NCI-H1436 treated with DMSO at 0.1 percent for 48 hours (cell line): ENCODE data around the gene ZRANB2.
A peak's percentile ranks its signal among the peaks of the same experiment; 100 is the strongest.

Experiments
- DNase-seq: peaks from one replicate; lab custom pipeline; 2025; lab: John Stamatoyannopoulos, UW

The ZRANB2 gene, protein sequence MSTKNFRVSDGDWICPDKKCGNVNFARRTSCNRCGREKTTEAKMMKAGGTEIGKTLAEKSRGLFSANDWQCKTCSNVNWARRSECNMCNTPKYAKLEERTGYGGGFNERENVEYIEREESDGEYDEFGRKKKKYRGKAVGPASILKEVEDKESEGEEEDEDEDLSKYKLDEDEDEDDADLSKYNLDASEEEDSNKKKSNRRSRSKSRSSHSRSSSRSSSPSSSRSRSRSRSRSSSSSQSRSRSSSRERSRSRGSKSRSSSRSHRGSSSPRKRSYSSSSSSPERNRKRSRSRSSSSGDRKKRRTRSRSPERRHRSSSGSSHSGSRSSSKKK

GRCh38 chr1:71080739-71081696 is at the start of gene ZRANB2:
ZRANB2 (minus strand) TSS chr1:71081035; CDS start chr1:71080995, 40 bp downstream.
- peak; percentile 94 for DNase-seq

GRCh38 chr1:71128060-71128459 is 47.2 kb upstream of the ZRANB2 start:
- DNase-seq, result no peak

DNA sequence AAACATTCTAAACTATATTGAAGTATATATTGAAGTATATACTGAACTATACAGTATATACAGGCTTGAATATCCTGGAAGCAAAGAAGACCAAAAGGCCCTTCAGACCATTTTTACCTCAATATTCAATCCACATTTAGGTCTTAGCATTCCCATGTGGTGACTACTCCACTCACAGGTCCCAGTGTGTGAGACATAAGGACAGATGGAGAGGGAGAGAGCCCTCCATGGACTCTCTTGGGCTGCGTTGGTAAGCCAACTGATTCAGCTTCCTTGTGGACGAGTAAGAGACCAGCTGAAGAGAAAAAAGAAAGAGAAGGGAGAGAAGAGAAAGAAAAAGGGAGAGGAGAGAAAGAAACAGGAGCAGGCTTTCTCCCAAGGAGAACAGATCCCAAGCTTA is 37.3 kb upstream of the ZRANB2 start:
- DNase-seq, result no peak

- no peak for DNase-seq
Observed at GRCh38 chr1:71116729-71117128, 35.9 kb upstream of the ZRANB2 start.

DNA sequence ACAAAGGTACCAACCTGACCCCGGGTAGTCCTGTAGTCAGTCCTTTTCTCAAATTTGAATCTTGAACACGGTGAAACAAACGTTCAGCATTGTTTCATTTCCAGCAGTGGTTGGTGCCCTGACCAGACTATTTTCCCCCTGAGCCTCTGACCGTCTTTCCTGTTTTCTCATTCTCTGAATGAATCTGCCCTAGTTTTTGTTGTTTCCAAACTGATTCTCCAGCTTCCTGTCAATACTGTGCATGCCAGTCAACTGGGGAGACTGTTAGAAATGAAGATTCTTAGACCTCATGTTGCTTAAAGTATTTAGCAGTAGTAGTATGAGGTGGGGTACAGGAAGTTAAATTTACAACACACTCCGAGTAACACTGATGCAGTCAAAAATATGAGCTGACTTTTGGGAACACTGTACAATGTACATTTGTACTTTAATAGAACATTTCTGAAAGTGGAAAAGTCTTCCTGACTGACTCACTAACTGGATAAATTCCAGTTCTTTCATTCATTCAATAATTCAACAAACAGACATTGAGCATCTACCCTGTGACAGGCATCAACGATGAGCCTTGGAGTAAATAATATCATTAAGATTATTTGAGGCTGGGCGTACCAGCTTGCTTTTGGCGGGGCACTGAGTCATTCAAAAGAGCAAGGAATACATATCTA is 26.0 kb upstream of the ZRANB2 start:
- DNase-seq, result no peak

DNA sequence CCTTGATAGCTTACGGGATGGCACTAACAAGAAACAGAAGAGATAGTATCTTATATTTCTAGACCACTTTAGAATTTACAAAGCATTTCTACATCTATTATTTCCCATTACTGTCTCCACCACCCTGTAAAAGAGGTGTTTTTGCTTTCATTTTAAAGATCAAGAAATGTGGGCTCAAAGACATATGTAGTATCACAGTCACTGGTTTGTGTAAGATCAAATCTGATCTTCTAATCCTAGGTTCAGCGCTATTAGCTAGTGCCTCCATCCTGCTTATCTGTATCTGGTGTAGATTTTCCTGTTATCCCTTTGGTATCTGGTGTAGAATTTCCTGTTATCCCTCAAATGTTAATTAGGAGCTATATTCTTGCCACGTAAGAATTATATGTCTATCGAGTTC is 23.6 kb upstream of the ZRANB2 start:
- no peak for DNase-seq

DNA sequence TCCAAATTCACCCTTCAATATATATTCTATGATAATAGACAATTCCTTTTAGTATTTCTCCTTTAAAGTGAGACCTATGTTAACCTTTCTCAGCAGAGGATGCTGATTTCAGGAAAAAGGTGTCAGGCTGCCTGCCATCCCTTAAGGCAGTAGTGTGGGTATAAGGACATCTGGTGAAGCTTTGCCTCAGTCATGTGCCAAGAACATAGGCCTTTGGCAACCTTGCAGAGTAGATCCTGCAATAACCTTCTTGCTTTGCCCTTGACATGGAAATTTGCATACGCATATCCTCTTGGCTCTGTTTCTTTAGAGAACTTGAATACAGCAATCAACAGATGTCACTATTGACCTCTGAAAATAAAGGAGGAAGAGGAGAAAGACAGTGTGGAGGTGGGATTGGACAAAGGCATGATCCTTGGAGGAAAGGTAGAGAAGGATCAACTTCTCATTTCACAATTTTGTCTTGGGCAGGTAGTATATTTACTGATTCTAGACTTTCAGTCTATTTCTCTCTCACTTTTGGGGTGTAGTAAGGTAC is 21.1 kb upstream of the ZRANB2 start:
- DNase-seq, result no peak

GRCh38 chr1:71097428-71097827 is 16.6 kb upstream of the ZRANB2 start:
- DNase-seq, result no peak

DNA sequence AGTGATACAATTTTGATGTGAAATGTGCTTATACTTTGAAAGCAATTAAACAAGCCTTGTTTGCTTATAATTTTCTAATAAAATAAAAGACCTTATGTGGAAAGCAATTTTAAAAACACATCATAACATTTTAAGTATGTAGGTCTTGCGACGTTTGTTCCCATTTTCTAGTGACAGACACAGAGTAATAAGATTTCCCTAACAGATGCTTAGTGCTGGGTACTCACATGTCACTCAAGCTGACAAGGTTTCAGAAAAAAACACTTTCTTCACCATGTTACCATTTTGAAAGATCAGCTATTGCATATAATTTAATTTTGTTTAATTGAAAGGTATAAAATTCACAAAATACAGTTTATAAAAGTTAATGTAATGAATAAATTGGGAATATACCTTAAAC is 14.1 kb upstream of the ZRANB2 start:
- no peak for DNase-seq

DNA sequence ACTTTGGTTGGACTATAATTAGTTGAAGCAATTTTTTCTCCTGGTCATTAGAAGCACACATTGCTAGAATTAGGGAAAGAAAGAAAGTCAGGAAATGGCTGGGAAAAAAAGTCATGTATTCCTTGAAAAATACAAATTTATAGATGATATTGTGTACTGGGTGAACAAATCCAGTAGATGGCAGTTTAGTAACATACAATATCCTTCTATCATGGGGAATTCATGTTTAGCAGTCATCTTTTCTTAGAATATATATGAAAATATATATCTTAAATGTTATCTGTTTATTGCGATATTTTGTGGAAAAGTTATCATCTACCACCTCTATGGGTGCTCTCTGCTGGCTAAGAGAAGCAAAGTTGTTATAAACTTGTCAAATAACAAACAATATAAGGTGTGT is 13.1 kb upstream of the ZRANB2 start:
- DNase-seq, result no peak

GRCh38 chr1:71089536-71090270 is 8.9 kb upstream of the ZRANB2 start:
- DNase-seq, result no peak

GRCh38 chr1:71088645-71089287 is 7.9 kb upstream of the ZRANB2 start:
- no peak for DNase-seq

DNA sequence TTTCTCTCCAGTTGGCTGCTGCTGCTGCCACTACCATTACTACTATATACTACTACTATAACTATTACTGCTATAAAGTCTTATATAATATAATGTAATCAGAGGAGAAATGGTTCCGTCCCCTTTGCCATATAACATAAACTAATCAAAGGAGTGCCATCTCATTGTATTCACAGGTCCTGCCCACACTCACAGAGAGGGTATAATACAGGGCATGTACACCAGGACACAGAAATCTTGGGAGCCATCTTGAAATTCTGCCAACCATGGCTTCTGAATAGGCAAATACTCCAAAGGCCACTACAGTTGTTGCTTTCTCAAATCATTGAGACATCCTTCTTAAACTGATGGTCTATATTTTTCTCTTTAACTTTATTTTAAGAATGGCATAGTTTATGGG is 6.9 kb upstream of the ZRANB2 start:
- DNase-seq, result no peak

GRCh38 chr1:71087060-71087459 is 6.2 kb upstream of the ZRANB2 start:
- DNase-seq, result no peak

DNA sequence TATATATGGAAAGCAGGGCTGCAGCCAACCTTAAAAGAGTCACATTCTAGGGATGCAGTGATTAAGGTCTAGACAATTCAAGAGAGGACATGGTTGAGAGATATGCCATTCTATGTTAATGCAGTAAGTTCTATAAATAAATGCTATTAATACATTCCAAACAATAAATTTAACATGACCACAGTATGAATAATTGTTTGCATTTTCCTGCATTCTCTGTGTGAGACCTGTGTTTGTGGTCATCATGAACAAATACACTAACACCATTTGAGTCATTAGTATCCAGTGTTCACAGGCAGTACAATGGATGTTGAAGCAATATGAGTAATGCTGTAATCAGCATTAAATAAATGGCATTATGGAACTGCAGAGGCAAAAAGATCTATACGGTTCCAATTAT is 5.5 kb upstream of the ZRANB2 start:
- no peak for DNase-seq

DNA sequence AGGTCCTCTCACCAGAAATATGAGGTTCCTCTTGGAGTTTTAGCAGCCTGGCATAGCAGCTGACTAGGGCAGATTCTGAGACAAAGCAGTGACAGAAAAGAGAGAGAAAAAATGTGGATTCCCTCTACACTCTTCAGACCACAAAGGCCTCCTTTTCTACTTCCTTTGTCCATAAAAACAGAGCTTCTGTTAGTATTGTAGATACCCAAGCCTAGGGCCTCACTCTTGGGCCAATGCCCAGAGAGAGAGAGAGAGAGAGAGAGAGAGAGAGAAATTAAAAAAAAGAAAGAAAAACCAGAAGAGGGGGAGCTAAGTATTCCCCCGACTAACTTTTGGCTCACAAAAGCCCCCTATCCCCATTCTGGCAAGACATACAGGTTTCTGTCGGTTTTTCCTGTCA is 2.4 kb upstream of the ZRANB2 start:
- no peak for DNase-seq

DNA sequence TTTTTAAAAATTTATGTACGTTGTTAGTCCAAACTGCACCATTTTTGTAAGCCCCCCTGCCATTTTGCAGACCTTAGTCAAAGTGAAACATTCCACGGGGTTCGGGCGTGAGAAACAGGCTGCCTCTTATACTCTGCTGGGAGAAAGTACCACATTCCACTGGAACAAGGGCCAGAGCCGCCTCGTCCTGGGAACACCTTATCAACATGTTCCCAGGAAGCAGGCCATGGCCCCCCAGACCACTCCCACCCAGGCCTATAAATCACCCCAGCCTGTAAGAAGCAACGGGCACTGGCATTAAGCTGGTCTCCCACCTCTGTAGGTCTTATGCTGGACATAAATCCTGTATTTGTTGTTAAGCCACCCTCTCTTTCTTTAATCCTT is 854 bp upstream of the ZRANB2 start:
- DNase-seq, result no peak

DNA sequence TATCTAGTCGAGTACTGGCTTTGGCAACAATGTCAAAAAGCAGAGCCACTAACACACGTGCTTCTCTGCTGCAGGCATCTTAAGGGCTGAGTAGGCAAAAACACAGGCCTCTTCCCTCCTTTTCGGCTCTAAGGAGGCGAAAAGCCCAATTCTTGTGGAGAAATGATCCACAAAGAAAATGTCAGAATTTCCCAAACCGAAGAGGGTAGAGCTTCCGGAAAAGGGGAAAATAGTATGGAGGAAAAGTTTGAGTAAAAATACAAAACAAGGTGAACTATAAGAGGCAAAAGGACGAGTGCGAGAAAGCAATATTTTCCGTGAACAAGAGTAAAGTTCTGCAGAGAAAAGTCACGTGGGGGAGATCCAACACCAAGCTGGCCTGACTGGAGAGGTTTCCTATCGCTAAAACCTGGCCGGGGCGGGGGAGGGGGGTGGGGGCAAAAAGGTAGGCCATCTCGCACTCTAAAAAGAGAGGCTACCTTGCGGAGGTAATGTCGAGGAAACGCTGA is 551 bp downstream of the ZRANB2 start:
- no peak for DNase-seq

GRCh38 chr1:71074681-71075080 is 6.2 kb downstream of the ZRANB2 start:
- DNase-seq, result no peak

DNA sequence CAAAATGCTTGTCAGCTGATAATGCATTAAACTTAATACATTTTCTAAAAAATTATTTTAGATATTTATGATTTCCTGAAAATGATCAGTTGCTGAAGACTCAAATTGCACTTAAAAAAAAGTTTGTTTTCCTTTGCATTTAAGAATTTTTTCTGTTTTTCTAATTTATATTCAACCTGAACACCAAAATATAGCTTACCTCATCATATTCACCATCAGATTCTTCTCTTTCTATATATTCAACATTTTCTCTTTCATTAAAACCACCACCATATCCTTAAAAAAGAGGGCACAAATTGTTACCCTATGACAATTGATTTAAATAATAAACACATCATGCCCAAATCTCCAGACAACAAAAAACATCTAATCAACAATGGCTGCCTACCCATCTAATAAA is 8.6 kb downstream of the ZRANB2 start:
- DNase-seq, result no peak

DNA sequence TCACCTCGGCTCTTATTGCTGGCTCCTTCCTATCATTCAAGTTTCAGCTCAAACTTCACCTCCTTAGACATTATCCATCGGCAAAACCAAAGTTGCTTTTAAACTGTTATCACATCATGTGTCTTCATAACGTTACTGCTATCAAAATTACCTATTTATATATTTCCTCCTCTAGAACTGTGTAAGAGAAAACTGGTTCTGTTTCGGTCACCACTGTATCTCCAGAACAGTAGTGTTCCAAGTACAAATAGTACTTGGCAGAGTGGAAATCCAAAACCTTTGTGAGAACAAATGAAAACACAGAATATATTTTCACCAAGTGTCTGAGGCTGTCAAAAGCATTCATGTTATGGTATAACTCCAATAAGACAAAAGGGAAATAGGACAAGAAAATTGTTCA is 9.1 kb downstream of the ZRANB2 start:
- DNase-seq, result no peak
